SJCRH30 (cell line): ENCODE data around the gene PKD1. TPM values are rescaled to one million over a fixed set of nuclear protein-coding genes. Genes with fewer than 3 reads are reported as not detected.
"Not testable (repeated sequence)": the region's sequence is repeated elsewhere in the genome, so short reads cannot be mapped to it uniquely, and the experiment has no call there.

Experiments used
- DNase-seq, 2 experiments: peaks; one replicate each; pipeline ENCODE4 v3.0.0-alpha.2; 2015 to 2020
- H3K27ac ChIP-seq: fragments of 250-450 bp; sonication (Bioruptor Pico); 2 replicates; pipeline ENCODE4 v1.5.1; 2020; ENCODE audit warnings: mild to moderate bottlenecking, moderate library complexity
- H3K27me3 ChIP-seq: fragments of 250-450 bp; sonication (Bioruptor Pico); 2 replicates; pipeline ENCODE4 v1.5.1; 2020; ENCODE audit warnings: mild to moderate bottlenecking, moderate library complexity
- H3K36me3 ChIP-seq: fragments of 250-450 bp; sonication (Bioruptor Pico); 2 replicates; pipeline ENCODE4 v1.5.1; 2020; ENCODE audit warnings: mild to moderate bottlenecking, moderate library complexity
- H3K4me1 ChIP-seq: fragments of 250-450 bp; sonication (Bioruptor Pico); 2 replicates; pipeline ENCODE4 v1.5.1; 2020; ENCODE audit warnings: mild to moderate bottlenecking, moderate library complexity
- H3K4me3 ChIP-seq: fragments of 250-450 bp; sonication (Bioruptor Pico); 2 replicates; pipeline ENCODE4 v1.5.1; 2020; ENCODE audit warnings: mild to moderate bottlenecking, moderate library complexity
- H3K9me3 ChIP-seq: fragments of 250-450 bp; sonication (Bioruptor Pico); replicated peaks from 2 replicates; pipeline ENCODE4 v1.5.1; 2020; ENCODE audit warnings: mild to moderate bottlenecking, moderate library complexity
- total RNA-seq: library from RNA; depleted of rRNA; stranded (reverse); fragments of >200 nt; shearing (Covaris generic); gene quantifications from 2 replicates; pipeline ENCODE4 v1.2.3, GENCODE V29; 2014

PKD1 gene
- total RNA-seq, 1 experiment from 2014 or later: 51.9 TPM

DNA sequence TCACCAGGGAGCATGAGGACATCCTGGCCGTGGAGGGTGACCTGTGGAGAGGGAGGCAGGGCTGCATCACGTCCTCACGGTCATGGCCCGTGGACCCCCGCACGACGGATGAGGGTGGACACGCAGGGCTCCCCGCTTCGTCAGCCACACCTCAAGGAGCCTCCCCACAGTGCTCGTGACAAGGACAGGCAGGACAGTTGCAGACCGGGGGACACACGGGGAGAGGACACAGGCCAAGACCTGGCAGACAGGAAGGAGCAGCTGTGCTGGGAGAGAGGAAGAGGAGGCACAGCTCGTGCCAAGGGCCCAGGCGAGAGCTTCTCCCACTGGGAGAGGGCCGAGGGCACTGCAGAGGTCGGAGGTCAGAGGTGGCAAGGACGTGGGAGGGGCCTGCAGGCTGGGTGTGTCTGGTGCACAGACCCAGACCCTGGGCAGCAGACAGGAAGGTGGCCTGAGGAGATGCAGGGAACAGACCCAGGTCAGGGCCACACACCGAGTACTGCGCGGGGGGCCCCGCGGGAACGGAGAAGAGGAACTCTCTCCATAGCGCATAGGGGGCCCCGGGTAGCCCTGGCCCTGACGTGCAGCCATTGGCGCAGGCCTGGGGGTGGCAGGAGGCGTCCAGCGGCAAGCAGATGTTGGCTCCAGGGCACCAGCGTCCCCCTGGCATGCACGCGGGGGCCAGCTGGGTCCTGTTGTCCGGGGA, 20.7 kb downstream of the PKD1 start:
- not testable (repeated sequence) for H3K36me3 ChIP-seq, H3K27ac ChIP-seq, H3K4me1 ChIP-seq, H3K9me3 ChIP-seq, H3K4me3 ChIP-seq, DNase-seq, H3K27me3 ChIP-seq

DNA sequence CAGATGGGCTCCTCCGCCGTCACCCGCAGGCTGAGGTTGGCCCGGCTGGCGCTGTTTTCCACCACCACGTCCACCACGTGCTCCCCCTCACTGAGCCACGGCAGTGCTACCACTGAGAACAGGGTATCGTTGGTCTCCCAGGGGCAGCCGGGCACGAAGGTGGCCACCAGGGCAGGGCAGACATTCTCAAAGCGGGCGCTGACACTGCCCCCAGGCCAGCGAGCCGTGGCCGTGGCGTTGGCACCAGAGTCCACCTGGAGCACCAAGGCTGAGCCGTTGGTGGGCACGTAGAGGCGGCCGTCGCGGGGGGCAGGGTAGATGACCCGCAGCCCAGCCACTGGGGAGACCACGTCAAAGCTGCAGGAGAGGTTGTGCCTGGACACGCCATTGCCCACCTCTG, 21.5 kb downstream of the PKD1 start:
- DNase-seq, H3K27me3 ChIP-seq, H3K27ac ChIP-seq, H3K4me1 ChIP-seq, H3K36me3 ChIP-seq, H3K9me3 ChIP-seq, H3K4me3 ChIP-seq: not testable (repeated sequence)

DNA sequence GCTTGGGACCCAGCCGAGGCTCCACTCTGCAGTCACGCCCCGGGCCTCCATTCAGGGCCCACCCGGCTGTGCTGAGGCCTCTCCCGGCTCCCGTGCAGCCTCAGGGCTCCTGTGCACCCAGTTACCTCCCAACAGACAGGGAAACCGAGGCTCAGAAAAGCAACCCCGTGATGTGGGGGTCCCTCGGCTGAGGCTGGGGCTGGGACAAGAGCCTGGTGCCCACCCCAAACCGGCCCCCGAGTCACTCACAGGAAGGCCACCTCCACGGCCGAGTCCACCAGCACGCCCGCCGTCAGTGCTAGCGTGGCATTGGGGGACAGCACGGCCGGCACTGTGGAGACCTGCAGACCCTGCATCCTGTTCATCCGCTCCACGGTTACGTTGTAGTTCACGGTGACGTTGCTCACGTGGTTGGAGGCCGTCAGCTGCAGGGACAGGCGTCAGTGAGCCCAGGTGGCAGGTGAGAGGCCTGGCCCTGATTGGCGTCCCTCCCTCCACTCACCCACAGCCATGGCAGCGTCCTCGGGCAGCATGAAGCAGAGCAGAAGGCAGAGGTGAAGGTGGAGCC, 23.1 kb downstream of the PKD1 start:
- DNase-seq, H3K9me3 ChIP-seq, H3K36me3 ChIP-seq, H3K4me3 ChIP-seq, H3K27ac ChIP-seq, H3K4me1 ChIP-seq, H3K27me3 ChIP-seq: not testable (repeated sequence)

DNA sequence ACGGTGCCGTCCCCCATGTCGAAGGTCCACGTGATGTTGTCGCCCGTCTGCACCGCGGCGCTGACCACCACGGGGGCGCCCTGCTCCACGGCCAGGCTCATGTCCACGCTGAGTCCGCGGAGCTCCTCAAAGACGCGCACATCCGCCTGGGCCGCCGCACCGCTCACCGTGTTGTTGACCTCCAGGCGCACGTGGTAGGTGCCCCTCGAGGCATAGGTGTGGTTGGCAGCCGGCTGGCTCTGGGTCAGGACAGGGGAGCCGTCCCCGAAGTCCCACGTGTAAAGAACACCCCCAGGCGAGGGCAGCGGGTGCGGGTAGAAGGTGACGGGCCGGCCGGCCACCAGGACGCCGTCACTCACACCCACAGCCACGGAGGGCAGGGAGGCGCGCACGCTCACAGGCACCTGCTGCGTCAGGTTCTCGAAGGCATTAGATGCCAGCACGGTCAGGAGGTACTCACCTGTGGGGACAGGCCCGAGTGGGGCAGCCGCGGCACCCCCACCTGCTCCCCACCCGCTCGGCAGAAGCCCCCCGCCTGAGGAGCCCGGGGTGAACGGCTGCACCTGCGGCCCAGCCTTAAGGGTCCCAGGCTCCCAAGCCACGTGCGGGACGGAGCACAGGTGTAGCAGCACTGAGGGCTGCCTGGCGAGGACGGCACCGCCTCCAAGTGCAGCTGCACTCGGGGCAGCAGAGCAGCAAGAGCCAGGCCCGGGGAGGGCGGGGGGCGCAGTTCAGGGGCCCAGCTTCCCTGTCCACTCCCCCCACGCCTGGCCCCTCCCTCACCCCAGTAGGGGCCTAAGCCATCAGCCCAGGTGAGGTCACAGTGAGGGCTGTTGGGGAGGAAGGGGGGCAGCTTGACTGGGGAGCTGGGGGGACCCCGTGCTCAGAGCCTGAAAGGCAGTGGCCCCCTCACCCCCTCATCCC, 24.0 kb downstream of the PKD1 start:
- DNase-seq, H3K4me1 ChIP-seq, H3K27me3 ChIP-seq, H3K4me3 ChIP-seq, H3K9me3 ChIP-seq, H3K36me3 ChIP-seq, H3K27ac ChIP-seq: not testable (repeated sequence)

DNA sequence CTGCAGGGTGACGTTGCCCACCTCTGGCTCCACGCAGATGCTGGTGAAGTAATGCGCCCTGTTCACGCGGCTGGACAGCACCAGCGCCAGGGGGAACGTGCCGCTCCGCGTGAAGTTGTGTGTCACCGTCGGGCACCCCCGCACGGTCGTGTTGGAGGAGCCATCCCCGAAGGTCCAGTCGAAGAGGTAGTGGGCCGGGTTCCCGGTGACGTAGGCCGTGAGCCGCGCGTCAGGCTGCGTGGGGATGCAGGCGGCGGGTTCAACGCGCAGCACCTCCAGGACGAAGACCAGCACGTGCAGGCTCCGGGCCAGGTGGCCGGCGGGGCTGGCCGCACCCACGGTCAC, 24.7 kb downstream of the PKD1 start:
- H3K27ac ChIP-seq, DNase-seq, H3K4me3 ChIP-seq, H3K9me3 ChIP-seq, H3K36me3 ChIP-seq, H3K27me3 ChIP-seq, H3K4me1 ChIP-seq: not testable (repeated sequence)

DNA sequence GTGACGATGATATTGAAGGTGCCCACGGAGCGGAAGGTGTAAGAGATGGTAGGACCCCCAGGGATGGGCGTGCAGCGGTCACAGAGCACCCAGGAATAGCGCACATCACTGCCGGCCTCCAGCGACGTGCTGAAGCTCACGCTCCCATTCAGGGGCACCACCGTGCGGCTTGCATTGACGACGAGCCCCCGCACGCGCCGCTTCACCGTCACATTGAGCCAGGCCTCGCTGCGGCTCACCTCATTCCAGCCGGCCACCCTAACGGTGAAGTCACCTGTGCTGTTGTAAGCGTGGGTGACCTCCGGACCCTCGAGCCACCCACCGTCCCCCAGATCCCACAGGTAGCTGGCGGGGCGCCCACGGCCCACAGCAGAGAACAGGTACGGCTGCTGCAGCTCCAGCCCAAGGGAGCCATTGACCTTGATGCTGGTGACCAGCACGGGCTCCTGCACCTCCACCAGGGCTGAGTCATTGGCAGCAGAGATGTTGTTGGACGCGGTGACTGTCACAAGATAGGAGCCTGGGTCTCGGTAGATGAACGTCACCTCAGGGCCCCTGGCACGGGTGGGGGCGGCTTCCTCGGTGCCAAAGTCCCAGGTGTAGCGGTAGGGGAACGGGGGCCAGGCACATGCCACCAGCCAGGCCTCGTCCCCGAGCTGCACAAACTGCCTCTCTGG, 25.2 kb downstream of the PKD1 start:
- not testable (repeated sequence) for H3K4me3 ChIP-seq, H3K27me3 ChIP-seq, H3K9me3 ChIP-seq, H3K4me1 ChIP-seq, H3K27ac ChIP-seq, DNase-seq, H3K36me3 ChIP-seq

DNA sequence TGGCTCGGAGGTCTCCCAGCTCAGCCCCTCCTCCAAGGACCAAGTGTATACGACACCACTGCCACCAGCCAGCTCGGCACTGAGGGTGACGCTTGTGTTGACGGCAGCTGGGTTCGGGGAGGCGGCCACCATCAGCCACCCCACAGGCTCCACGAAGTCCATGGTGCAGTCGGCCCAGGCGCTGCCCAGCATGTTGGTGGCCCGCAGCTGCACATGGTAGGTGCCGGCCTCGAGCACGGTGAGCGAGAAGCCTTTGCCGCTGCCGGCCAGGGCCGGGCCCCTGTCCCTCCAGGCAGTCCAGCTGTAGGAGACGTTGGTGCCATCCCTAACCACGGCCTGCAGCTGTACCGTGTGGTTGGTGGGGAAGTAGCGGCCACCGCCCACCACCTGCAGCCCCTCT, 25.8 kb downstream of the PKD1 start:
- DNase-seq, H3K4me1 ChIP-seq, H3K36me3 ChIP-seq, H3K27me3 ChIP-seq, H3K27ac ChIP-seq, H3K4me3 ChIP-seq, H3K9me3 ChIP-seq: not testable (repeated sequence)

DNA sequence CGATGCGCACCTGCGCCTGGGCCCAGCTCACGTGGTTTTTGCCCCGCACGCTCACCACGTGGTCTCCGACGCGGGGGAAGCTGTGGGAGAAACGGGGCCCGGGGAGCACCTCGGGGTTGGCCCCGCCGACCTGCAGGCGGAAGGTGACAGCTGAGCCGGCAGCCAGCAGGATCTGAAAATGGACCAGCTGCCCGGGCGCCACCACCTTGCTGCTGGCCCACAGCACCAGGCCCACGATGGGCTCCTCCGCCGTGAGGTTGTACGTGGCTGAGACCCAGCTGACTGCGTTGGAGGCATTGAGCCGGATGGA, 26.5 kb downstream of the PKD1 start:
- not testable (repeated sequence) for H3K27ac ChIP-seq, H3K4me3 ChIP-seq, H3K27me3 ChIP-seq, DNase-seq, H3K9me3 ChIP-seq, H3K4me1 ChIP-seq, H3K36me3 ChIP-seq

DNA sequence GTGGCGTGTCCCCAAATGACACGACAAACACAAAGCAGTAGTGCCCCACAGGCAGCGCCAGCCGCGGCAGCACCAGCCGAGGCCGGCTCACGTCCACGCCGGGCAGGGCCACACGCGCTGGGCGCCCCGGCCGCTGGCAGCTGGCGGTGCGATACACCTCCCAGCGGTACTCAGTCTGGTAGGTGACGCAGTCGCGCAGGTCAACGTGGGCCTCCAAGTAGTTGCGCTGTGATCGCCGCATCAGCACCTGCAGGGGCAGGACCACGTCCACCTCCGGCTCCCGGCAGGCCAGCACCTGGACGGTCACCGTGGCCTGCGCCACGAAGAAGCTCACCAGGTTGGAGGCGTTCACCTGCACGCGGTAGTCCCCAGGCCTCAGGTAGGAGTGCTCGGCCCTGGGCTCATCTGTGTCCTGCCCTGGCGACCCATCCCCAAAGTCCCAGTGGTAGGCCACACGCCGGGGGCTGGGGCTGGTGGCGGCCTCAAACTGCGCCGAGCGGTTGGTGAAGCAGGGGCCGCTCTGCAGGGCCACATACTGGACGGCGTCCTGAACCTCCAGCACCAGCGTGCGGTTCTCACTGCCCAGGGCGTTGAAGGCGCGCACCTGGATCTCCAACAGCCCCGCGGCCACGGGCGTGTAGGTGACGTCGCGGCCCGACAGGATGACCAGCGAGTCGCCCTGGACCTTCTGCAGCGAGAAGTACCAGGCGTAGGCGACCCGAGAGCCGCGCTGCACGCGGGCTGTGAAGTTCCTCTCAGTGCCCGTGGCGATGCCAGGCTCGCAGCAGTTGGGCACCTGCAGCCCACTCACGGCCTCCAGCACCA, 27.0 kb downstream of the PKD1 start:
- H3K4me3 ChIP-seq, H3K36me3 ChIP-seq, H3K27me3 ChIP-seq, H3K4me1 ChIP-seq, DNase-seq, H3K9me3 ChIP-seq, H3K27ac ChIP-seq: not testable (repeated sequence)

DNA sequence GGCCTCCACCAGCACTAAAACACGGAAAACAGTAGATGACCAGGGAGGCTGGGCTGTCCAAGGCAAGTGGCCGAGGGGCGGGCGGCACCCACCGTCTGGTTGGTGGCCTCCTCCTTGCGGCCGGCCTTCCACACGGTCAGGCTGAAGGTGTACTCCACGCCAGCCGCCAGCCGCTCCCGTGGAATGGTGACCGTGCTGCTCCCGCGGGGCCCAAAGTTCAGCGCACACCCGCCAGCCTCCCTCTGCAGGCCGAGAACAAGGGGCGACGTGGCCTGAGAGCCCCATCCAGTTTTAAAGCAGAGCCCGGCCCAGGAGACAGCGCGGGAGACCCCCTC, 27.9 kb downstream of the PKD1 start:
- H3K4me3 ChIP-seq, H3K4me1 ChIP-seq, DNase-seq, H3K27ac ChIP-seq, H3K27me3 ChIP-seq, H3K36me3 ChIP-seq, H3K9me3 ChIP-seq: not testable (repeated sequence)

DNA sequence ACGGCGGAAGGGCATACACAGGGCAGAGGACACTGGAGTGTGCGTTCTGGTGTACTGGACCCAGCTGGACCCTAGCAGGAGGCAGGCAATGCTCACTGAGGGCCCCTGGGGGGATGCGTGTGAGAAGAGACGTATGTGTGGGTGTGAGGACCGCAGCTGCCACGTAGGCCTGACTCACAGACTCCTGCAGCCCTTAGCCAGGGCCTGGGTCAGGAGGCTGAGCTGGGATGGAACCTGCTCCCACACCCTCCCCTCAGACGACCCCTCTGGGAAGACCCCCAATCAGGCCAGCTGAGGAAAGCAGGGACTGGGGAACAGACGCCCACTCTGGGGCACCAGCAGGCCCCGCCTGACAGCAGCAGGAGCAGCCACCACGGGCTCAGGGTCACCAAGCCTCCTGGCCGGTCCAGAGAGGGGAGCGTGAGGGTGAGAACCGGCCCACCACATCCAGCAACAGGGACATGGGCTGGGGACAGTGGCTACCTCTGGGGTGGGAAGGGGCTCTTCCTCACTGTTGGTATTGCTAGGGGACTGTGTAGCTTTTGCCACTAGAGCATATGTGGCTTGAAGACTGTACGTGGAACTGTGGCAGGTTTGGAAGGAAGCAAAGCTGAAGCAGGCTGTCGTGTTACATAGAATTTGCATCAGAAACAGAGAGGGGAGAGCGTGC, 28.4 kb downstream of the PKD1 start:
- not testable (repeated sequence) for H3K9me3 ChIP-seq, H3K4me3 ChIP-seq, H3K36me3 ChIP-seq, H3K27me3 ChIP-seq, H3K4me1 ChIP-seq, DNase-seq, H3K27ac ChIP-seq

DNA sequence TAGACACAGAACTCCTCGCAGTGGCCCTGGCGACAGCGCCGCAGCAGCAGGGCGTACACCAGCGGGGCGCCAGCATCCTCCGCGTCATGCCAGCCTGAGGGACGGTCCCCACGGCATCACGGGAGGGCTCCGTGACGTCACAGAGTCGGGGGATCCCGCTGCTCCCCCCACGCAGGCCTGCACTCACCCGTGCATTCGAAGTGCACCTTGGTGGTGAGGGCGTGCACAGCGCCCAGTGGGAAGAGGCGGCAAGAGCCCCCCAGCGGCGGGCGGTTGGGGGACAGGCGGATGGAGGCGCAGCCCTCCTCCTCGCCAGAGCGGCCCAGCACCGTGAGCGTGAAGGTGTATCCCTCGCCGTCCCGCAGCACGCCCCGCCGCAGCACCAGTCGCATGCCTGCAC, 29.5 kb downstream of the PKD1 start:
- H3K36me3 ChIP-seq, H3K27ac ChIP-seq, H3K27me3 ChIP-seq, H3K9me3 ChIP-seq, H3K4me3 ChIP-seq, H3K4me1 ChIP-seq, DNase-seq: not testable (repeated sequence)

DNA sequence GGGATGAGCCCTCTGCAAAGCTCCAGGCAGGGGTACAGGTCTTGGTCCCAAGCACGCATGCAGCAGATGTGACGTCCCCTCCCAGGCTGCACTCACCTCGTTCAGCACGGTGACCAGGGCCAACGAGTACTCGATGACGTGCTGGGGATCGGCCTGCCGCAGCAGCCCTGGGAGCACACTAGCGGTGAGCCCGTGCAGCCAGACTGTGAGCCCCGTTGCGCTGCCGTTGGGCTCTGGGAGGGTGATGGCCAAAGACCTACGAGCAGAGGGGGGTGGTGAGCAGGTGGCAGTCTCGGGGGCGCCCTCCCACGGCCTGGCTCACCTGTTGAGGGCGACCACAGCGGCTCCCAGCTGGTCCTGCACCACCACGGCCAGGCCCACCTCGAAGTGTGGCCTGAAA, 29.9 kb downstream of the PKD1 start:
- not testable (repeated sequence) for H3K4me3 ChIP-seq, H3K4me1 ChIP-seq, H3K27ac ChIP-seq, H3K27me3 ChIP-seq, H3K36me3 ChIP-seq, H3K9me3 ChIP-seq, DNase-seq

DNA sequence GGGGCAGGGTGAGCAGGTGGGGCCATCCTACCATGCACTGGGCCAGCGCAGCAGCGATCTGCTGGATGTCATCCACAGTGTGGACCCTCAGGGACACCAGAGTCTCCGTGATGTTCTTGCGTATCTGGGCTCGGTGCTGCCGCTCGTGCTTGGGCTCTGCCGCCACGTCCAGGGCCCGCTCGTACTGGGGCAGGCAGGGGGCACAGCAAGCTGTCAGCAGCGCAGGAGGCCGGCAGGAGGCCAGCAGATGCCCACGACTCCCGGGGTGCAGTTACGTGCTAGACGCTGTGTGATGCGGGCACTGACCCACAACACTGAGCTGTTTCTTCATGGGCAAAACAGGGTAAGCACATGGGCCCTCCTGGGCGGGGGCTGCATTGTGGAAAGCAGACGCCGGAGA, 30.4 kb downstream of the PKD1 start:
- H3K4me1 ChIP-seq, H3K27ac ChIP-seq, H3K36me3 ChIP-seq, H3K4me3 ChIP-seq, H3K9me3 ChIP-seq, DNase-seq, H3K27me3 ChIP-seq: not testable (repeated sequence)
